ENCODE results near the gene ELP5. TPM values are rescaled to one million over a fixed set of nuclear protein-coding genes. Genes with fewer than 3 reads are reported as not detected.

Gene ELP5
- polyA plus RNA-seq, 3 donors, result 36.1 to 49.5 (median 44.1) TPM

DNA sequence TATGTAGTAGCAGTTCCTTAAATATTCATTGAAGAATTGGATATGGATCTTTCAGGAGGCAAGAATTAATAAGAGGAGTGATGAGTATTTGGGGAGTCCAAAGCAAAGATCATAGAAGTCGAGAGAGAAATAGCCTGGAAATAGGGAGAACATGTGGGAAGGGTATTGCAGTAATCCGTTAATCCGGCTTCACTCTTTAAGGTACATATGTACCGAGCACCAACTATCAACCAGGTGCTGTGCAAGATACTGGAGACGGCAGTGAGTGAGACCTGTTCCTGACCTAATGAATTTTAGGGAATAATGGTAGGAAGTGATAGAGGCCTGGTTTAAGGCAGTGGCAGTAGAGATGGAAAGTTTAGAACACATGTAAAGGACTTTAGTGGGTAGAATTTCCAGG, 1.1 kb downstream of the ELP5 start:
- TF ChIP-seq CTCF (IDR thresholded peaks at IDR 0.05), result no peak
- no peaks in the 10 kb centered on the region for H3K9me3 Mint-ChIP-seq
- Histone ChIP-seq H3K9ac (ENCODE audit: insufficient read depth, low read length, poor library complexity, severe bottlenecking) (peak overlapping the region; percentile 97), H2AFZ (ENCODE audit: insufficient read depth, low read depth, low read length, poor library complexity, severe bottlenecking) (peak overlapping the region; percentile 81), H3K4me2 (replicated peaks; ENCODE audit: extremely low read depth, low read length, poor library complexity, severe bottlenecking) (peak overlapping the region; percentile 86), H3K27ac (ENCODE audit: low read depth in 1 of 2, low read length in 2 of 2) (peak overlapping the region; percentile 100), H3K4me3 (replicated peaks in 1 of 3; ENCODE audit: low read depth in 2 of 3, low read length in 3 of 3) (peak overlapping the region; percentile 60 to 93 (median 73)), H4K20me1 (ENCODE audit: insufficient read depth, low read length) (peaks cover 5% of the 10 kb centered on the region), H3K79me2 (ENCODE audit: insufficient read depth, low read length) (peaks cover 50% of the 10 kb centered on the region), H3K9me3 (replicated peaks in 1 of 2; ENCODE audit: control insufficient read depth in 1 of 2, insufficient read depth in 1 of 2, low read length in 2 of 2) (no peaks in the 10 kb centered on the region), H3K36me3 (replicated peaks in 1 of 2; ENCODE audit: control insufficient read depth in 1 of 2, insufficient read depth in 2 of 2, low read length in 2 of 2) (peaks cover 21 to 37% of the 10 kb centered on the region in 2 donors), H3K27me3 (ENCODE audit: control insufficient read depth in 2 of 2, insufficient read depth in 2 of 2, low read length in 2 of 2) (no peaks in the 10 kb centered on the region), H3K4me1 (ENCODE audit: control insufficient read depth in 1 of 2, insufficient read depth in 2 of 2, low read length in 2 of 2) (peaks cover 31 to 36% of the 10 kb centered on the region in 2 donors)
- peaks cover 34% of the 10 kb centered on the region for H3K4me1 Mint-ChIP-seq
- WGBS (ENCODE audit: insufficient coverage), result 94% methylated on average over 2 of the region's 5 CpGs
- intact Hi-C loops (cut with micrococcal nuclease), result loop anchor here (2.0 to 10.0 kb wide), 5 partner anchors 36 to 312 kb away; partner anchors contain the start of genes EIF5A (in 2 of the 2), ACADVL (in 1 of the 2), DLG4 (in 1 of the 2) and SENP3 (in 1 of the 2)
- no peaks in the 10 kb centered on the region for H3K27me3 Mint-ChIP-seq (ENCODE audit: low read depth in 3 of 3)
- H3K36me3 Mint-ChIP-seq, result peaks cover 30 to 47% of the 10 kb centered on the region in 2 donors
- H3K27ac Mint-ChIP-seq, result peak overlapping the region; percentile 99 to 100 (median 100)
- H3K4me3 Mint-ChIP-seq, result peak overlapping the region; percentile 90 to 95
- DNase-seq, result no peak

- H3K9me3 ChIP-seq (replicated peaks in 1 of 2; ENCODE audit: control insufficient read depth in 1 of 2, insufficient read depth in 1 of 2, low read length in 2 of 2), result no peaks in the 10 kb centered on the region
- no peak for TF ChIP-seq CTCF (IDR thresholded peaks at IDR 0.05)
- peaks cover 26 to 51% of the 10 kb centered on the region in 2 donors for H3K36me3 ChIP-seq (replicated peaks in 1 of 2; ENCODE audit: control insufficient read depth in 1 of 2, insufficient read depth in 2 of 2, low read length in 2 of 2)
- H3K79me2 ChIP-seq (ENCODE audit: insufficient read depth, low read length), result peaks cover 36% of the 10 kb centered on the region
- Mint-ChIP-seq H3K36me3 (peaks cover 37 to 57% of the 10 kb centered on the region in 2 donors), H3K4me1 (peaks cover 33% of the 10 kb centered on the region), H3K27ac (peak overlapping the region in 1 of 7 donors; percentile 18), H3K27me3 (ENCODE audit: low read depth in 3 of 3) (peaks cover 0 to 1% (median under 1%) of the 10 kb centered on the region in 3 donors), H3K9me3 (no peaks in the 10 kb centered on the region), H3K4me3 (no peak overlapping the region)
- H3K4me1 ChIP-seq (ENCODE audit: control insufficient read depth in 1 of 2, insufficient read depth in 2 of 2, low read length in 2 of 2), result peaks cover 27 to 38% of the 10 kb centered on the region in 2 donors
- no peak overlapping the region for H3K9ac ChIP-seq (ENCODE audit: insufficient read depth, low read length, poor library complexity, severe bottlenecking)
- no peaks in the 10 kb centered on the region for H4K20me1 ChIP-seq (ENCODE audit: insufficient read depth, low read length)
- no peak overlapping the region for H3K27ac ChIP-seq (ENCODE audit: low read depth in 1 of 2, low read length in 2 of 2)
- intact Hi-C loops (cut with micrococcal nuclease), result loop anchor here (5.0 to 10.0 kb wide), 4 partner anchors 37 to 310 kb away; partner anchors contain the start of genes ACADVL (in 1 of the 2), DLG4 (in 1 of the 2), EIF5A (in 1 of the 2) and SENP3 (in 1 of the 2)
- WGBS (ENCODE audit: insufficient coverage), result 94% methylated on average over 3 of the region's 4 CpGs
- H3K27me3 ChIP-seq (ENCODE audit: control insufficient read depth in 2 of 2, insufficient read depth in 2 of 2, low read length in 2 of 2), result no peaks in the 10 kb centered on the region
- no peak for DNase-seq
- no peak overlapping the region for H3K4me3 ChIP-seq (replicated peaks in 1 of 3; ENCODE audit: low read depth in 2 of 3, low read length in 3 of 3)
- H3K4me2 ChIP-seq (replicated peaks; ENCODE audit: extremely low read depth, low read length, poor library complexity, severe bottlenecking), result no peak overlapping the region
- no peak overlapping the region for H2AFZ ChIP-seq (ENCODE audit: insufficient read depth, low read depth, low read length, poor library complexity, severe bottlenecking)
Measured at GRCh38 chr17:7254511-7254910, 2.5 kb downstream of the ELP5 start.
